Sigmoid colon (tissue), 4 donors: ENCODE measurements around the gene TRAF3.

Experiments used
- EP300 ChIP-seq, 4 donors: sonication (generic); formaldehyde crosslinking; IDR thresholded peaks; one replicate each; pipeline ENCODE4 v1.6.1; 2017; ENCODE audit warnings: antibody characterized with exemption in 4 of 4
- POLR2A ChIP-seq, 2 donors: fragments of 450-650 bp; IDR thresholded peaks; one replicate each; pipeline ENCODE4 v1.6.1; 2016; ENCODE audit warnings: antibody characterized with exemption in 2 of 2, mild to moderate bottlenecking in 2 of 2, moderate library complexity in 2 of 2
- TF ChIP-seq, protein P1 (sequence below), 4 experiments: fragments of 450-650 bp in 3 of 4; fragments of 200-600 bp in 1 of 4; IDR thresholded peaks; one replicate each; pipeline ENCODE4 v1.5.1; 2016 to 2019; ENCODE audit warnings: antibody characterized with exemption in 4 of 4, mild to moderate bottlenecking in 3 of 4, moderate library complexity in 2 of 4

DNA sequence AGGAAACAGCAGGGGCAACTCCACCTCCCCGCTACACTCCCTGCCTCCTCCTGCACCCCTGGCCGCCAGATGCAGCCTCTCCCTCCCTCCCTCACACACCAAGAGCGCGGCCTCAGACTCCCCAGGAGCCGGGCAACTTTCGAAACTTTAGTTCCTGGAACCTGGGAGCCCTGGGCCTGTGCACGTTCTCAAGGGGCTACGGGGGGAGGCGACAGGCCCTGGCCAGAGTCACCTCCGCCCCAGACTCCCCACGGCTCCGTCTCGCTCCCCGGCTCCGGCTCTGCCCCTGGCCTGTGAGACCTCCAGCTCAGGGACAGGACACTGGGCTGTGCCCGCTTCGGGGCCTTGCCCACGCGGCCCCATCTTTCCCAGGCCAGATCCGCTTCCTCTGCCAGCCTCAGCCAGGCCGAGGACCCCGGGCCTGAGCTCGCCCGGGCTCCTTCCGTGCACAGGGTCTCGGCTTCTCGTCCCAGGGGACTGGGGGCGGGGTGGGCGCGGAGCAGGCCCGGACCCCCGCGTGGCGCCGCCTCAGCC, 150.7 kb downstream of the TRAF3 start:
- TF ChIP-seq, protein P1, sequence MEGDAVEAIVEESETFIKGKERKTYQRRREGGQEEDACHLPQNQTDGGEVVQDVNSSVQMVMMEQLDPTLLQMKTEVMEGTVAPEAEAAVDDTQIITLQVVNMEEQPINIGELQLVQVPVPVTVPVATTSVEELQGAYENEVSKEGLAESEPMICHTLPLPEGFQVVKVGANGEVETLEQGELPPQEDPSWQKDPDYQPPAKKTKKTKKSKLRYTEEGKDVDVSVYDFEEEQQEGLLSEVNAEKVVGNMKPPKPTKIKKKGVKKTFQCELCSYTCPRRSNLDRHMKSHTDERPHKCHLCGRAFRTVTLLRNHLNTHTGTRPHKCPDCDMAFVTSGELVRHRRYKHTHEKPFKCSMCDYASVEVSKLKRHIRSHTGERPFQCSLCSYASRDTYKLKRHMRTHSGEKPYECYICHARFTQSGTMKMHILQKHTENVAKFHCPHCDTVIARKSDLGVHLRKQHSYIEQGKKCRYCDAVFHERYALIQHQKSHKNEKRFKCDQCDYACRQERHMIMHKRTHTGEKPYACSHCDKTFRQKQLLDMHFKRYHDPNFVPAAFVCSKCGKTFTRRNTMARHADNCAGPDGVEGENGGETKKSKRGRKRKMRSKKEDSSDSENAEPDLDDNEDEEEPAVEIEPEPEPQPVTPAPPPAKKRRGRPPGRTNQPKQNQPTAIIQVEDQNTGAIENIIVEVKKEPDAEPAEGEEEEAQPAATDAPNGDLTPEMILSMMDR (IDR thresholded peaks at IDR 0.05): no peak
- TF ChIP-seq EP300 (IDR thresholded peaks at IDR 0.05) (no peak), POLR2A (IDR thresholded peaks at IDR 0.05) (no peak)
